ENCODE results near the gene ALX4. TPM values are rescaled to one million over a fixed set of nuclear protein-coding genes. Genes with fewer than 3 reads are reported as not detected.

ALX4 gene
- total and polyA plus RNA-seq, 5 donors from 2014 or later = not detected

DNA sequence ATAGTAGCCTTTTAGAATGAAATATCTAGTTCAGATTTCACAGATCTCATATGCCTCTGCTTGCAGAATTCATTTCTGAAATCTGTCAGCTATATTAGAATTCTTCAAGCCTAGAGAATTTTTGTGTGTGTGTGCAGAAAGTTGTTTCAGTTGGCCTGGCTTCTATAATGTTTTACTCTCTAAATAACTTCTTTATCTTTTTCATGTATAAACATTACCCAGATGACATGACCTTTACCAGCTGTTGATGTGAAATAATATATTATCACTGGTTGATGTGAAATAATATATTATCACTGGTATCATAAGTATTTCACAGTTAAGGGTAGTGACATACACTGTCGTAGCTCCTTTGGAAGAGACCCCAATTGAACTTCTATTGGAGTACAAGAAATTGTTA lies 72.8 kb downstream of the ALX4 start:
- peaks cover 0 to 5% (median 0%) of the 10 kb centered on the region in 4 donors for H3K4me1 Mint-ChIP-seq
- peaks cover 23% of the 10 kb centered on the region for H3K36me3 ChIP-seq (ENCODE audit: control insufficient read depth, insufficient read depth, low read length)

DNA sequence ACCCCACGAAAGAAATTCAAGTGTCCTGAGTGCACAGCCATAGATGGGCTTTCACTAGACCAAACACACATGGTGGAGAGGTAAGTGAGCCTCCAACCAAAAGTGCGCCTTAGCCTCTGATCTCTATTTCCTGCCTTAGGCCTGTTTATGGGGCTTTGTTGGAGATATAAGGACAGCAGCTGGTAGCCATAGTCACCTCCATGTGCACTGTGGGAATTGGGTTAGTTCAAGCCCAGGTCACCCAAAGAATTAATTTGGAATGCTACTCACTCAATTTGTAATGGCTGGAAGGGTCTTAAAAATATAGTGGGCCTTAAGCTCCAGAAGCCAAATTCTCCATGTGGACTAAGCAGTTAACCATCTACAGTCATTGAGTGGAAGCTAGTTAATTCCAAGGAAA lies 73.6 kb downstream of the ALX4 start:
- peaks cover 57% of the 10 kb centered on the region for H3K36me3 Mint-ChIP-seq
- H3K9me3 Mint-ChIP-seq = no peaks in the 10 kb centered on the region
- no peak overlapping the region for H3K4me3 Mint-ChIP-seq
- Histone ChIP-seq H3K9me3 (ENCODE audit: control insufficient read depth in 2 of 2, low read length in 2 of 2) (no peaks in the 10 kb centered on the region), H3K4me3 (ENCODE audit: low read depth, low read length) (no peak overlapping the region), H3K27me3 (ENCODE audit: control insufficient read depth, insufficient read depth, low read length) (no peaks in the 10 kb centered on the region), H3K4me1 (ENCODE audit: control insufficient read depth, insufficient read depth, low read length, poor library complexity, severe bottlenecking) (no peaks in the 10 kb centered on the region), H3K27ac (ENCODE audit: insufficient read depth, low read length, poor library complexity, severe bottlenecking) (no peak overlapping the region), H3K36me3 (ENCODE audit: control insufficient read depth, insufficient read depth, low read length) (peaks cover 21% of the 10 kb centered on the region)
- ATAC-seq (ENCODE audit: low read depth in 2 of 2) (no peak), DNase-seq (no peak)
- peaks cover 0 to 5% (median 0%) of the 10 kb centered on the region in 4 donors for H3K4me1 Mint-ChIP-seq
- H3K27ac Mint-ChIP-seq = no peak overlapping the region
- H3K27me3 Mint-ChIP-seq = no peaks in the 10 kb centered on the region

More for the DNA sequence above, 72.8 kb downstream of the ALX4 start:
- Mint-ChIP-seq H3K9me3 (no peaks in the 10 kb centered on the region), H3K27ac (no peak overlapping the region), H3K4me3 (no peak overlapping the region), H3K27me3 (no peaks in the 10 kb centered on the region), H3K36me3 (peaks cover 51% of the 10 kb centered on the region)
- ATAC-seq (ENCODE audit: low read depth in 2 of 2) (no peak), DNase-seq (no peak)
- Histone ChIP-seq H3K4me1 (ENCODE audit: control insufficient read depth, insufficient read depth, low read length, poor library complexity, severe bottlenecking) (no peaks in the 10 kb centered on the region), H3K9me3 (ENCODE audit: control insufficient read depth in 2 of 2, low read length in 2 of 2) (no peaks in the 10 kb centered on the region), H3K4me3 (ENCODE audit: low read depth, low read length) (no peak overlapping the region), H3K27ac (ENCODE audit: insufficient read depth, low read length, poor library complexity, severe bottlenecking) (no peak overlapping the region), H3K27me3 (ENCODE audit: control insufficient read depth, insufficient read depth, low read length) (no peaks in the 10 kb centered on the region)

GRCh38 chr11:44235765-44236201 lies 74.2 kb downstream of the ALX4 start:
- no peaks in the 10 kb centered on the region for H3K9me3 ChIP-seq (ENCODE audit: control insufficient read depth in 2 of 2, low read length in 2 of 2)
- no peaks in the 10 kb centered on the region for H3K27me3 Mint-ChIP-seq
- no peak overlapping the region for H3K4me3 Mint-ChIP-seq
- no peak overlapping the region for H3K27ac Mint-ChIP-seq
- no peaks in the 10 kb centered on the region for H3K4me1 ChIP-seq (ENCODE audit: control insufficient read depth, insufficient read depth, low read length, poor library complexity, severe bottlenecking)
- no peak overlapping the region for H3K4me3 ChIP-seq (ENCODE audit: low read depth, low read length)
- no peak overlapping the region for H3K27ac ChIP-seq (ENCODE audit: insufficient read depth, low read length, poor library complexity, severe bottlenecking)
- DNase-seq (no peak), ATAC-seq (ENCODE audit: low read depth in 2 of 2) (no peak)
- H3K4me1 Mint-ChIP-seq = peaks cover 0 to 5% (median 1%) of the 10 kb centered on the region in 4 donors
- no peaks in the 10 kb centered on the region for H3K9me3 Mint-ChIP-seq
- H3K27me3 ChIP-seq (ENCODE audit: control insufficient read depth, insufficient read depth, low read length) = no peaks in the 10 kb centered on the region
- H3K36me3 Mint-ChIP-seq = peaks cover 62% of the 10 kb centered on the region
- peaks cover 19% of the 10 kb centered on the region for H3K36me3 ChIP-seq (ENCODE audit: control insufficient read depth, insufficient read depth, low read length)

DNA sequence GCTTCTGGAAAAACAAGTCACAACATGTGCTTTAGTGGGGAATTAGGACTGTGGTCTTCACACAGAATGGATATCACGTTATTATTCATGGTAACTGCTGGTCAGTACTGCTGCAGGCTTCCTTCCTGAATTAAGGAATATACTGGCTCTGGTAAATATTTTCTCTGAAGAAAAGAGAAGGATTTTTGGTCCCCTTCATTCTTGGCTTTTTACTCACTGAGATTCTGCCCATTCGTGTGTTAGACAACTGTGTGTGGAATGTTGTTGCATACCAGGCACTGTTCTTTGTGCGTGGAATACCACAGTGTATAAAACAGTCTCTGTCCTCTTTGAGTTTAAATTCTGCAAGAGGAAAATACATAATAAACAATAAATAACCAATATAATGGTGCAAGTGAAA lies 80.3 kb downstream of the ALX4 start:
- Mint-ChIP-seq H3K27me3 (no peaks in the 10 kb centered on the region), H3K27ac (no peak overlapping the region), H3K4me3 (no peak overlapping the region), H3K4me1 (peaks cover 3 to 15% (median 9%) of the 10 kb centered on the region in 4 donors), H3K36me3 (peaks cover 44% of the 10 kb centered on the region), H3K9me3 (no peaks in the 10 kb centered on the region)
- Histone ChIP-seq H3K27ac (ENCODE audit: insufficient read depth, low read length, poor library complexity, severe bottlenecking) (no peak overlapping the region), H3K4me1 (ENCODE audit: control insufficient read depth, insufficient read depth, low read length, poor library complexity, severe bottlenecking) (peaks cover 3% of the 10 kb centered on the region), H3K36me3 (ENCODE audit: control insufficient read depth, insufficient read depth, low read length) (peaks cover 7% of the 10 kb centered on the region), H3K27me3 (ENCODE audit: control insufficient read depth, insufficient read depth, low read length) (no peaks in the 10 kb centered on the region), H3K4me3 (ENCODE audit: low read depth, low read length) (no peak overlapping the region), H3K9me3 (ENCODE audit: control insufficient read depth in 2 of 2, low read length in 2 of 2) (no peaks in the 10 kb centered on the region)
- ATAC-seq (ENCODE audit: low read depth in 2 of 2) = no peak
- no peak for DNase-seq

GRCh38 chr11:44229098-44229497 lies 80.8 kb downstream of the ALX4 start:
- Histone ChIP-seq H3K9me3 (ENCODE audit: control insufficient read depth in 2 of 2, low read length in 2 of 2) (no peaks in the 10 kb centered on the region), H3K36me3 (ENCODE audit: control insufficient read depth, insufficient read depth, low read length) (peaks cover 6% of the 10 kb centered on the region), H3K4me1 (ENCODE audit: control insufficient read depth, insufficient read depth, low read length, poor library complexity, severe bottlenecking) (peaks cover 3% of the 10 kb centered on the region), H3K4me3 (ENCODE audit: low read depth, low read length) (no peak overlapping the region), H3K27ac (ENCODE audit: insufficient read depth, low read length, poor library complexity, severe bottlenecking) (no peak overlapping the region), H3K27me3 (ENCODE audit: control insufficient read depth, insufficient read depth, low read length) (no peaks in the 10 kb centered on the region)
- H3K9me3 Mint-ChIP-seq = no peaks in the 10 kb centered on the region
- H3K36me3 Mint-ChIP-seq = peaks cover 44% of the 10 kb centered on the region
- H3K27ac Mint-ChIP-seq = no peak overlapping the region
- ATAC-seq (ENCODE audit: low read depth in 2 of 2) (no peak), DNase-seq (no peak)
- H3K4me1 Mint-ChIP-seq = peaks cover 3 to 15% (median 9%) of the 10 kb centered on the region in 4 donors
- no peak overlapping the region for H3K4me3 Mint-ChIP-seq
- no peaks in the 10 kb centered on the region for H3K27me3 Mint-ChIP-seq

GRCh38 chr11:44228379-44228778 lies 81.6 kb downstream of the ALX4 start:
- Mint-ChIP-seq H3K27ac (no peak overlapping the region), H3K4me3 (no peak overlapping the region), H3K9me3 (no peaks in the 10 kb centered on the region), H3K27me3 (no peaks in the 10 kb centered on the region), H3K36me3 (peaks cover 39% of the 10 kb centered on the region), H3K4me1 (peaks cover 3 to 15% (median 8%) of the 10 kb centered on the region in 4 donors)
- no peaks in the 10 kb centered on the region for H3K9me3 ChIP-seq (ENCODE audit: control insufficient read depth in 2 of 2, low read length in 2 of 2)
- H3K27me3 ChIP-seq (ENCODE audit: control insufficient read depth, insufficient read depth, low read length) = no peaks in the 10 kb centered on the region
- peaks cover 3% of the 10 kb centered on the region for H3K4me1 ChIP-seq (ENCODE audit: control insufficient read depth, insufficient read depth, low read length, poor library complexity, severe bottlenecking)
- peaks cover 2% of the 10 kb centered on the region for H3K36me3 ChIP-seq (ENCODE audit: control insufficient read depth, insufficient read depth, low read length)
- no peak overlapping the region for H3K27ac ChIP-seq (ENCODE audit: insufficient read depth, low read length, poor library complexity, severe bottlenecking)
- ATAC-seq (ENCODE audit: low read depth in 2 of 2) (no peak), DNase-seq (no peak)
- H3K4me3 ChIP-seq (ENCODE audit: low read depth, low read length) = no peak overlapping the region

- Mint-ChIP-seq H3K27me3 (no peaks in the 10 kb centered on the region), H3K4me3 (peak overlapping the region in 1 of 4 donors; percentile 9), H3K4me1 (peaks cover 0 to 15% (median 8%) of the 10 kb centered on the region in 4 donors), H3K9me3 (no peaks in the 10 kb centered on the region), H3K27ac (peak overlapping the region in 1 of 3 donors; percentile 0), H3K36me3 (peaks cover 35% of the 10 kb centered on the region)
- Histone ChIP-seq H3K4me3 (ENCODE audit: low read depth, low read length) (no peak overlapping the region), H3K27ac (ENCODE audit: insufficient read depth, low read length, poor library complexity, severe bottlenecking) (no peak overlapping the region), H3K9me3 (ENCODE audit: control insufficient read depth in 2 of 2, low read length in 2 of 2) (no peaks in the 10 kb centered on the region), H3K36me3 (ENCODE audit: control insufficient read depth, insufficient read depth, low read length) (peaks cover 2% of the 10 kb centered on the region), H3K27me3 (ENCODE audit: control insufficient read depth, insufficient read depth, low read length) (no peaks in the 10 kb centered on the region), H3K4me1 (ENCODE audit: control insufficient read depth, insufficient read depth, low read length, poor library complexity, severe bottlenecking) (peaks cover 3% of the 10 kb centered on the region)
- no peak for ATAC-seq (ENCODE audit: low read depth in 2 of 2)
- peak in 1 of 3 donors; percentile 25 for DNase-seq
Observed at GRCh38 chr11:44226945-44227344, 83.0 kb downstream of the ALX4 start.

DNA sequence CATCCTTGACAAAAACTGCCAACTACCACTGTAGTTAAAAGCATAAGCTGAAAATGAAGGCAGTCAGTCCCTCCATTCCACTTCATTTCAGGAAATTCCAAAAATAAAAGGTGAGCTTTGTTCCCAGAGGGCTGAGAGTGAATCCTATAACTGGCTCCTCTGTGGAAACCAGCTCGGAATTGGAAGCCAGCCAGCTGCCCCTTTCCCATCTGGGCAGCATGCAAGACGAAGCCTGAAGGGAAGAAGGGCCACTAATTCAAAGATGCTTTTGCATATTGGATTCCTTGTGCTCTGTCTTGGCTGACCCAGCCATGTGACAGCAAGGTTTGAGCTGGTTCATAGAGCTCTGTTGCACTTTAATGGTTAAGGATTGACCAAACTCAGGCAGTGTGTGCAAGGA lies 83.4 kb downstream of the ALX4 start:
- no peaks in the 10 kb centered on the region for H3K27me3 Mint-ChIP-seq
- Histone ChIP-seq H3K27ac (ENCODE audit: insufficient read depth, low read length, poor library complexity, severe bottlenecking) (no peak overlapping the region), H3K9me3 (ENCODE audit: control insufficient read depth in 2 of 2, low read length in 2 of 2) (no peaks in the 10 kb centered on the region), H3K27me3 (ENCODE audit: control insufficient read depth, insufficient read depth, low read length) (no peaks in the 10 kb centered on the region), H3K4me1 (ENCODE audit: control insufficient read depth, insufficient read depth, low read length, poor library complexity, severe bottlenecking) (peaks cover 3% of the 10 kb centered on the region), H3K36me3 (ENCODE audit: control insufficient read depth, insufficient read depth, low read length) (peaks cover 2% of the 10 kb centered on the region), H3K4me3 (ENCODE audit: low read depth, low read length) (no peak overlapping the region)
- H3K9me3 Mint-ChIP-seq = no peaks in the 10 kb centered on the region
- no peak for ATAC-seq (ENCODE audit: low read depth in 2 of 2)
- H3K4me3 Mint-ChIP-seq = no peak overlapping the region
- no peak overlapping the region for H3K27ac Mint-ChIP-seq
- H3K4me1 Mint-ChIP-seq = peaks cover 0 to 15% (median 8%) of the 10 kb centered on the region in 4 donors
- H3K36me3 Mint-ChIP-seq = peaks cover 36% of the 10 kb centered on the region
- no peak for DNase-seq

Measured in CD4-positive, CD25-positive, alpha-beta regulatory T cell (primary cell).